ENCODE measurements around the gene C2CD3.
A peak's percentile ranks its signal among the peaks of the same experiment; 100 is the strongest.
"Not testable (repeated sequence)": the region's sequence is repeated elsewhere in the genome, so short reads cannot be mapped to it uniquely, and the experiment has no call there.

C2CD3 gene

GRCh38 chr11:74157169-74157568, 13.6 kb downstream of the C2CD3 start:
- no peaks in the 10 kb centered on the region for H3K36me3 ChIP-seq (ENCODE audit: control insufficient read depth, low read depth, low read length)
- H3K9ac ChIP-seq (ENCODE audit: low read length) = no peak overlapping the region
- no peak overlapping the region for H3K27ac ChIP-seq (ENCODE audit: low read length)
- no peaks in the 10 kb centered on the region for H3K27me3 ChIP-seq (ENCODE audit: control insufficient read depth, insufficient read depth, low read length)
- H3K4me1 ChIP-seq (ENCODE audit: control insufficient read depth, low read depth, low read length) = no peaks in the 10 kb centered on the region
- H3K4me3 ChIP-seq (ENCODE audit: low read length) = no peak overlapping the region
- H3K9me3 ChIP-seq (ENCODE audit: control insufficient read depth, low read depth, low read length) = no peaks in the 10 kb centered on the region

GRCh38 chr11:74154620-74155281, 16.1 kb downstream of the C2CD3 start:
- H3K36me3 ChIP-seq (ENCODE audit: control insufficient read depth, low read depth, low read length) = no peaks in the 10 kb centered on the region
- no peak overlapping the region for H3K27ac ChIP-seq (ENCODE audit: low read length)
- no peaks in the 10 kb centered on the region for H3K9me3 ChIP-seq (ENCODE audit: control insufficient read depth, low read depth, low read length)
- no peak overlapping the region for H3K4me3 ChIP-seq (ENCODE audit: low read length)
- no peak overlapping the region for H3K9ac ChIP-seq (ENCODE audit: low read length)
- no peaks in the 10 kb centered on the region for H3K27me3 ChIP-seq (ENCODE audit: control insufficient read depth, insufficient read depth, low read length)
- H3K4me1 ChIP-seq (ENCODE audit: control insufficient read depth, low read depth, low read length) = no peaks in the 10 kb centered on the region

GRCh38 chr11:74153224-74153623, 17.6 kb downstream of the C2CD3 start:
- Histone ChIP-seq H3K9me3 (ENCODE audit: control insufficient read depth, low read depth, low read length) (no peaks in the 10 kb centered on the region), H3K36me3 (ENCODE audit: control insufficient read depth, low read depth, low read length) (no peaks in the 10 kb centered on the region), H3K27ac (ENCODE audit: low read length) (no peak overlapping the region), H3K27me3 (ENCODE audit: control insufficient read depth, insufficient read depth, low read length) (no peaks in the 10 kb centered on the region), H3K4me1 (ENCODE audit: control insufficient read depth, low read depth, low read length) (no peaks in the 10 kb centered on the region), H3K4me3 (ENCODE audit: low read length) (no peak overlapping the region), H3K9ac (ENCODE audit: low read length) (no peak overlapping the region)

GRCh38 chr11:74147199-74147929, 23.4 kb downstream of the C2CD3 start:
- no peaks in the 10 kb centered on the region for H3K9me3 ChIP-seq (ENCODE audit: control insufficient read depth, low read depth, low read length)
- no peak overlapping the region for H3K9ac ChIP-seq (ENCODE audit: low read length)
- H3K27me3 ChIP-seq (ENCODE audit: control insufficient read depth, insufficient read depth, low read length) = no peaks in the 10 kb centered on the region
- H3K4me3 ChIP-seq (ENCODE audit: low read length) = no peak overlapping the region
- H3K4me1 ChIP-seq (ENCODE audit: control insufficient read depth, low read depth, low read length) = no peaks in the 10 kb centered on the region
- H3K27ac ChIP-seq (ENCODE audit: low read length) = no peak overlapping the region
- no peaks in the 10 kb centered on the region for H3K36me3 ChIP-seq (ENCODE audit: control insufficient read depth, low read depth, low read length)

- no peak overlapping the region for H3K9ac ChIP-seq (ENCODE audit: low read length)
- no peak overlapping the region for H3K4me3 ChIP-seq (ENCODE audit: low read length)
- no peaks in the 10 kb centered on the region for H3K27me3 ChIP-seq (ENCODE audit: control insufficient read depth, insufficient read depth, low read length)
- peaks cover 7% of the 10 kb centered on the region for H3K4me1 ChIP-seq (ENCODE audit: control insufficient read depth, low read depth, low read length)
- no peak overlapping the region for H3K27ac ChIP-seq (ENCODE audit: low read length)
- no peaks in the 10 kb centered on the region for H3K36me3 ChIP-seq (ENCODE audit: control insufficient read depth, low read depth, low read length)
- H3K9me3 ChIP-seq (ENCODE audit: control insufficient read depth, low read depth, low read length) = no peaks in the 10 kb centered on the region
Measured at GRCh38 chr11:74144592-74144991, 26.2 kb downstream of the C2CD3 start.

- no peak overlapping the region for H3K27ac ChIP-seq (ENCODE audit: low read length)
- H3K36me3 ChIP-seq (ENCODE audit: control insufficient read depth, low read depth, low read length) = no peaks in the 10 kb centered on the region
- peaks cover 7% of the 10 kb centered on the region for H3K4me1 ChIP-seq (ENCODE audit: control insufficient read depth, low read depth, low read length)
- H3K27me3 ChIP-seq (ENCODE audit: control insufficient read depth, insufficient read depth, low read length) = no peaks in the 10 kb centered on the region
- H3K9ac ChIP-seq (ENCODE audit: low read length) = no peak overlapping the region
- H3K4me3 ChIP-seq (ENCODE audit: low read length) = no peak overlapping the region
- H3K9me3 ChIP-seq (ENCODE audit: control insufficient read depth, low read depth, low read length) = no peaks in the 10 kb centered on the region
Measured at GRCh38 chr11:74142624-74143023, 28.2 kb downstream of the C2CD3 start.

GRCh38 chr11:74141908-74142307, 28.9 kb downstream of the C2CD3 start:
- Histone ChIP-seq H3K4me3 (ENCODE audit: low read length) (no peak overlapping the region), H3K9me3 (ENCODE audit: control insufficient read depth, low read depth, low read length) (no peaks in the 10 kb centered on the region), H3K27me3 (ENCODE audit: control insufficient read depth, insufficient read depth, low read length) (no peaks in the 10 kb centered on the region), H3K9ac (ENCODE audit: low read length) (no peak overlapping the region), H3K36me3 (ENCODE audit: control insufficient read depth, low read depth, low read length) (no peaks in the 10 kb centered on the region), H3K27ac (ENCODE audit: low read length) (no peak overlapping the region), H3K4me1 (ENCODE audit: control insufficient read depth, low read depth, low read length) (peaks cover 7% of the 10 kb centered on the region)

GRCh38 chr11:74141241-74141695, 29.5 kb downstream of the C2CD3 start:
- Histone ChIP-seq H3K27me3 (ENCODE audit: control insufficient read depth, insufficient read depth, low read length) (no peaks in the 10 kb centered on the region), H3K4me3 (ENCODE audit: low read length) (no peak overlapping the region), H3K27ac (ENCODE audit: low read length) (peak overlapping the region; percentile 10), H3K4me1 (ENCODE audit: control insufficient read depth, low read depth, low read length) (peaks cover 7% of the 10 kb centered on the region), H3K36me3 (ENCODE audit: control insufficient read depth, low read depth, low read length) (no peaks in the 10 kb centered on the region), H3K9ac (ENCODE audit: low read length) (no peak overlapping the region), H3K9me3 (ENCODE audit: control insufficient read depth, low read depth, low read length) (no peaks in the 10 kb centered on the region)

- not testable (repeated sequence) for H3K4me3 ChIP-seq (ENCODE audit: low read length); H3K36me3 ChIP-seq (ENCODE audit: control insufficient read depth, low read depth, low read length); H3K27ac ChIP-seq (ENCODE audit: low read length); H3K9ac ChIP-seq (ENCODE audit: low read length); H3K4me1 ChIP-seq (ENCODE audit: control insufficient read depth, low read depth, low read length); H3K27me3 ChIP-seq (ENCODE audit: control insufficient read depth, insufficient read depth, low read length); H3K9me3 ChIP-seq (ENCODE audit: control insufficient read depth, low read depth, low read length)
Measured at GRCh38 chr11:74139919-74140431, 30.8 kb downstream of the C2CD3 start.

- Histone ChIP-seq H3K4me3 (ENCODE audit: low read length) (no peak overlapping the region), H3K36me3 (ENCODE audit: control insufficient read depth, low read depth, low read length) (no peaks in the 10 kb centered on the region), H3K4me1 (ENCODE audit: control insufficient read depth, low read depth, low read length) (peaks cover 7% of the 10 kb centered on the region), H3K27me3 (ENCODE audit: control insufficient read depth, insufficient read depth, low read length) (no peaks in the 10 kb centered on the region), H3K27ac (ENCODE audit: low read length) (no peak overlapping the region), H3K9me3 (ENCODE audit: control insufficient read depth, low read depth, low read length) (no peaks in the 10 kb centered on the region), H3K9ac (ENCODE audit: low read length) (no peak overlapping the region)
Measured at GRCh38 chr11:74139151-74139918, 31.5 kb downstream of the C2CD3 start.

- H3K36me3 ChIP-seq (ENCODE audit: control insufficient read depth, low read depth, low read length) = no peaks in the 10 kb centered on the region
- H3K4me1 ChIP-seq (ENCODE audit: control insufficient read depth, low read depth, low read length) = peaks cover 7% of the 10 kb centered on the region
- H3K9me3 ChIP-seq (ENCODE audit: control insufficient read depth, low read depth, low read length) = no peaks in the 10 kb centered on the region
- no peaks in the 10 kb centered on the region for H3K27me3 ChIP-seq (ENCODE audit: control insufficient read depth, insufficient read depth, low read length)
- no peak overlapping the region for H3K27ac ChIP-seq (ENCODE audit: low read length)
- H3K9ac ChIP-seq (ENCODE audit: low read length) = no peak overlapping the region
- H3K4me3 ChIP-seq (ENCODE audit: low read length) = no peak overlapping the region
Measured at GRCh38 chr11:74138572-74138971, 32.2 kb downstream of the C2CD3 start.

All from iPS-18a (cell line).